Measurements from ENCODE around the gene ARPIN. TPM values are rescaled to one million over a fixed set of nuclear protein-coding genes. Genes with fewer than 3 reads are reported as not detected.

ARPIN gene
- polyA plus RNA-seq, 2 of the 4 experiments (the other 2 are of a cell fraction): 17.2 to 20.3 TPM

- ChIA-PET CTCF (interaction anchor here (1.0 to 4.5 kb wide), 5 partner anchors 29 to 182 kb away, joined by 3 to 25 read pairs (median 6); no protein-coding TSS in a partner anchor), POLR2A (no interaction called here)
- Histone ChIP-seq H3K4me2 (no peak overlapping the region), H3K27ac (no peak overlapping the region), H3K9me3 (no peaks in the 10 kb centered on the region), H3K4me3 (no peak overlapping the region), H3K4me1 (no peaks in the 10 kb centered on the region)
- TF ChIP-seq JUN (IDR thresholded peaks at IDR 0.05) (no peak), POLR2AphosphoS2 (conservative IDR thresholded peaks at IDR 0.05; ENCODE audit: low read length) (no peak), MAFK (IDR thresholded peaks at IDR 0.05; ENCODE audit: partially characterized antibody) (no peak), RCOR1 (IDR thresholded peaks at IDR 0.05; ENCODE audit: low read depth, low read length) (no peak), ESRRA (IDR thresholded peaks at IDR 0.05; ENCODE audit: borderline replicate concordance, low read length) (no peak), ZFP36 (IDR thresholded peaks at IDR 0.05; ENCODE audit: borderline replicate concordance, partially characterized antibody) (no peak), HES2 (IDR thresholded peaks at IDR 0.05) (no peak), EP300 (IDR thresholded peaks at IDR 0.05) (no peak), TP53 (CRISPR knock-in tag; IDR thresholded peaks at IDR 0.05) (no peak), GATA3 (IDR thresholded peaks at IDR 0.05; ENCODE audit: borderline replicate concordance) (no peak), JUNB (IDR thresholded peaks at IDR 0.05) (no peak), BHLHE40 (IDR thresholded peaks at IDR 0.05; ENCODE audit: low read depth, low read length) (no peak), ZSCAN20 (CRISPR knock-in tag; IDR thresholded peaks at IDR 0.05) (no peak), MYC (IDR thresholded peaks at IDR 0.05; ENCODE audit: borderline replicate concordance, low read length) (no peak), CHD2 (IDR thresholded peaks at IDR 0.05; ENCODE audit: low read length, partially characterized antibody) (no peak), NPAS2 (CRISPR knock-in tag; IDR thresholded peaks at IDR 0.05; ENCODE audit: borderline replicate concordance) (no peak), HDAC2 (IDR thresholded peaks at IDR 0.05) (no peak), RNF2 (IDR thresholded peaks at IDR 0.05; ENCODE audit: borderline replicate concordance, low read depth) (no peak)
- 91% methylated on average over 11 of the region's 11 CpGs for WGBS (ENCODE audit: missing lambda C conversion rate)
- ATAC-seq (no peak), FAIRE-seq (no peak), DNase-seq (ENCODE audit: low read depth in 1 of 2, low spot score in 1 of 2) (no peak)
These were observed 9.0 kb downstream of the ARPIN start for GRCh38 chr15:89903858-89904130.

- FAIRE-seq (no peak), DNase-seq (ENCODE audit: low read depth in 1 of 2, low spot score in 1 of 2) (no peak), ATAC-seq (no peak)
- Histone ChIP-seq H3K4me3 (no peak overlapping the region), H3K4me1 (no peaks in the 10 kb centered on the region), H3K9me3 (no peaks in the 10 kb centered on the region), H3K27ac (no peak overlapping the region), H3K4me2 (no peak overlapping the region)
- TF ChIP-seq, protein P1, sequence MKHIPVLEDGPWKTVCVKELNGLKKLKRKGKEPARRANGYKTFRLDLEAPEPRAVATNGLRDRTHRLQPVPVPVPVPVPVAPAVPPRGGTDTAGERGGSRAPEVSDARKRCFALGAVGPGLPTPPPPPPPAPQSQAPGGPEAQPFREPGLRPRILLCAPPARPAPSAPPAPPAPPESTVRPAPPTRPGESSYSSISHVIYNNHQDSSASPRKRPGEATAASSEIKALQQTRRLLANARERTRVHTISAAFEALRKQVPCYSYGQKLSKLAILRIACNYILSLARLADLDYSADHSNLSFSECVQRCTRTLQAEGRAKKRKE (CRISPR knock-in tag; IDR thresholded peaks at IDR 0.05; ENCODE audit: low read depth): no peak
- TF ChIP-seq NPAS2 (CRISPR knock-in tag; IDR thresholded peaks at IDR 0.05; ENCODE audit: borderline replicate concordance): no peak
- TF ChIP-seq JUNB (IDR thresholded peaks at IDR 0.05): no peak
- ChIA-PET CTCF (interaction anchor here (1.0 to 4.5 kb wide), 5 partner anchors 28 to 183 kb away, joined by 3 to 25 read pairs (median 6); no protein-coding TSS in a partner anchor), POLR2A (no interaction called here)
- WGBS (ENCODE audit: missing lambda C conversion rate): 91% methylated on average over 15 of the region's 15 CpGs
These were observed 9.5 kb downstream of the ARPIN start for GRCh38 chr15:89903015-89903857.

DNA sequence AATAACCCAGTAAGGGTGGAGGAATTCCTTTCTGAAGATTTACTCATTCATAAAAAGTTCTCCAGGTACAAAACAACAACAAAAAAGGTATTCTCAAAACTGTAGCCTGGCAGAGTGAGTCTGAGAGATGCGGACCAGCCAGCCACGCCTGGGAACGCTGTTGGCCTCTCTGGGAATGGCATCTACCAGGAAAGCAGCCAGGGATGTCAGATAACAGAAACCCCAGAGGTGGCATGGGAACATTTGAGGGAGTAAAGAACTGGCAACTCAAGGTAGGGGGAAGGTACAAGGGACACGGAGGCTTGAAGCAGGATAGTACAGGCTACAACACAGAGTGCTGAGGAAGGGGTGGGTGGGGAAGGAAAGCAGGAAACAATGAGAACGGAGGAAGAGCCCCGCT is 11.9 kb downstream of the ARPIN start:
- ATAC-seq (no peak), FAIRE-seq (no peak), DNase-seq (ENCODE audit: low read depth in 1 of 2, low spot score in 1 of 2) (no peak)
- CTCF ChIA-PET: interaction anchor here (0.6 to 5.4 kb wide), 8 partner anchors 11 to 234 kb away, joined by 3 to 94 read pairs (median 8); partner anchors contain the start of gene ARPIN
- no peak for TF ChIP-seq EHF (CRISPR knock-in tag; IDR thresholded peaks at IDR 0.05)
- no peak for TF ChIP-seq HOXA7 (CRISPR knock-in tag; IDR thresholded peaks at IDR 0.05)
- no peak for TF ChIP-seq HDAC2 (IDR thresholded peaks at IDR 0.05)
- TF ChIP-seq PHF8 (IDR thresholded peaks at IDR 0.05; ENCODE audit: borderline replicate concordance, low read depth): no peak
- no peak for TF ChIP-seq RCOR1 (IDR thresholded peaks at IDR 0.05; ENCODE audit: low read depth, low read length)
- TF ChIP-seq ZFP36 (IDR thresholded peaks at IDR 0.05; ENCODE audit: borderline replicate concordance, partially characterized antibody): no peak
- TF ChIP-seq POLR2AphosphoS2 (conservative IDR thresholded peaks at IDR 0.05; ENCODE audit: low read length): no peak
- TF ChIP-seq MAZ (IDR thresholded peaks at IDR 0.05; ENCODE audit: borderline replicate concordance, low read depth, low read length): no peak
- TF ChIP-seq SMC3 (IDR thresholded peaks at IDR 0.05): no peak
- no peak for TF ChIP-seq FOXS1 (CRISPR knock-in tag; IDR thresholded peaks at IDR 0.05)
- TF ChIP-seq HEYL (CRISPR knock-in tag; IDR thresholded peaks at IDR 0.05): no peak
- TF ChIP-seq EHMT2 (IDR thresholded peaks at IDR 0.05; ENCODE audit: low read depth): no peak
- no peak for TF ChIP-seq NPAS2 (CRISPR knock-in tag; IDR thresholded peaks at IDR 0.05; ENCODE audit: borderline replicate concordance)
- Histone ChIP-seq H3K4me1 (no peaks in the 10 kb centered on the region), H3K4me3 (no peak overlapping the region), H3K9me3 (no peaks in the 10 kb centered on the region), H3K4me2 (no peak overlapping the region), H3K27ac (no peak overlapping the region)
- WGBS (ENCODE audit: missing lambda C conversion rate): 92% methylated on average over 6 of the region's 6 CpGs
- POLR2A ChIA-PET: interaction anchor here (1.0 kb wide), 1 partner anchor 12 kb away, joined by 3 read pairs; the partner anchor contains the start of gene ARPIN

All from A549 (cell line).